PC-3 (cell line): ENCODE data around the gene GPR52. TPM values are rescaled to one million over a fixed set of nuclear protein-coding genes. Genes with fewer than 3 reads are reported as not detected.

Source experiments
- ATAC-seq: fragments of 200-7000 bp; cut with Tn5 transposase; 2 replicates; pipeline ENCODE4 v1.9.1; 2020; ENCODE audit warnings: mild to moderate bottlenecking, moderate library complexity
- BruUV-seq: library from RNA; stranded (reverse); fragments of 400-500 nt; replicated peaks from 2 replicates; lab custom pipeline; 2021; lab: Mats Ljungman, UMichigan
- CTCF ChIA-PET: fragments of 300-600 bp; sonication (Branson Sonifier 250); formaldehyde crosslinking; loops from one replicate; lab custom pipeline; 2022; ENCODE audit warnings: antibody characterized with exemption; lab: Charles Lee
- POLR2A ChIA-PET: fragments of 300-600 bp; sonication (Branson Sonifier 250); formaldehyde crosslinking; loops from one replicate; lab custom pipeline; 2022; ENCODE audit warnings: antibody characterized with exemption; ENCODE audit not compliant: unreplicated experiment; lab: Charles Lee
- DNase-seq: peaks from one replicate; pipeline ENCODE4 v3.0.0-alpha.2; 2015
- H2AFZ ChIP-seq: fragments of 300-600 bp; sonication (generic); 2 replicates; pipeline ENCODE4 v1.6.0; 2016; ENCODE audit warnings: antibody characterized with exemption, low read length
- H3F3A ChIP-seq: fragments of 300-600 bp; sonication (generic); one replicate; pipeline ENCODE4 v1.6.0; 2017; ENCODE audit warnings: antibody characterized with exemption, low read length, control low read depth, mild to moderate bottlenecking; ENCODE audit not compliant: unreplicated experiment
- H3K27ac ChIP-seq: fragments of 300-600 bp; sonication (generic); 2 replicates; pipeline ENCODE4 v1.5.1; 2016; ENCODE audit warnings: mild to moderate bottlenecking, low read length
- H3K27me3 ChIP-seq: fragments of 300-600 bp; sonication (generic); 2 replicates; pipeline ENCODE4 v1.6.1; 2016; ENCODE audit warnings: low read length, mixed read lengths
- H3K36me3 ChIP-seq: fragments of 300-600 bp; sonication (generic); 2 replicates; pipeline ENCODE4 v1.6.1; 2016; ENCODE audit warnings: low read depth, mixed run types, low read length, mixed read lengths
- H3K4me1 ChIP-seq: fragments of 300-600 bp; sonication (generic); 2 replicates; pipeline ENCODE4 v1.5.1; 2016; ENCODE audit warnings: low read length; ENCODE audit not compliant: insufficient read depth
- H3K4me2 ChIP-seq: fragments of 300-600 bp; sonication (generic); 2 replicates; pipeline ENCODE4 v1.6.0; 2016; ENCODE audit warnings: low read length
- H3K4me3 ChIP-seq: fragments of 300-600 bp; sonication (generic); 2 replicates; pipeline ENCODE4 v1.5.1; 2016; ENCODE audit warnings: mild to moderate bottlenecking, low read length, mixed read lengths
- H3K79me2 ChIP-seq: fragments of 300-600 bp; sonication (generic); 2 replicates; pipeline ENCODE4 v1.6.1; 2017; ENCODE audit warnings: low read length, mixed read lengths
- H3K9ac ChIP-seq: fragments of 300-600 bp; sonication (generic); 2 replicates; pipeline ENCODE4 v1.6.0; 2016; ENCODE audit warnings: mild to moderate bottlenecking, low read length
- H3K9me2 ChIP-seq: fragments of 300-600 bp; sonication (generic); replicated peaks from 2 replicates; pipeline ENCODE4 v1.6.1; 2016; ENCODE audit warnings: mixed run types, low read length, mixed read lengths
- H3K9me3 ChIP-seq: fragments of 300-600 bp; sonication (generic); 2 replicates; pipeline ENCODE4 v1.6.1; 2016; ENCODE audit warnings: low read length, mixed read lengths
- H4K20me1 ChIP-seq: fragments of 300-600 bp; sonication (generic); 2 replicates; pipeline ENCODE4 v1.6.1; 2016; ENCODE audit warnings: low read length, mixed read lengths
- EZH2 ChIP-seq: fragments of 300-600 bp; sonication (generic); IDR thresholded peaks from one replicate; pipeline ENCODE4 v1.6.1; 2017; ENCODE audit warnings: antibody characterized with exemption, mild to moderate bottlenecking, low read length; ENCODE audit not compliant: unreplicated experiment
- EZH2phosphoT487 ChIP-seq: fragments of 300-600 bp; sonication (generic); IDR thresholded peaks from 2 replicates; pipeline ENCODE4 v1.6.1; 2018; ENCODE audit warnings: mild to moderate bottlenecking, antibody characterized with exemption, low read length, borderline replicate concordance
- intact Hi-C: fragments of 100-400 bp; cut with micrococcal nuclease; formaldehyde crosslinking; loops from 2 replicates; pipeline ENCODE4 v1.9.0; 2023
- total RNA-seq: library from RNA; depleted of rRNA; stranded (reverse); fragments of >200 nt; gene quantifications from 2 replicates; pipeline ENCODE4 v1.2.3, GENCODE V29; 2014
- TF ChIP-seq, protein P1 (sequence below): fragments of 300-600 bp; sonication (generic); conservative IDR thresholded peaks from 2 replicates; pipeline ENCODE4 v1.5.1; 2017; ENCODE audit warnings: antibody characterized with exemption, low read depth, mild to moderate bottlenecking, low read length

GPR52 gene
- total RNA-seq, 1 experiment from 2014 or later, result 0.44 TPM

DNA sequence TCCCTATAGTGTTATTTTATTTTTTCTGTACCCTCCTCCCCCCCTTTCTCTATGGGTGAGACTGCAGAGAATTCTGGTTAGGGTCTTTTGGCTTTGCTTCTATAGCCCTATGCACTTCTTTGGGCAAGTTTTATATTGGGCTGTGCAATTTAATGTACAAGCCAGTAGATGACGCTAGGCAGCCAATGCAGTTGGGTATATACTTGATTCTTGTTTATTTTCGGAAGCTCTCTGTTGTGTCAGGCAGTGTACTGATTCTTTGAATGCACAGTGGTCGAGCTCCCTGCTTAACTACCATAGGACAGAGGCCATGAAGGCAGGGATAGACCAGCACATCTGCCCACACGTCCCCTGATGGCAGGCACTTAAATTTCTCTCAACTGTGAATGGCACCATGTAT is 34.1 kb upstream of the GPR52 start:
- BruUV-seq, result no TSS peak
- Histone ChIP-seq H3K27ac (no peak overlapping the region), H3K4me3 (no peak overlapping the region), H3K9me3 (no peaks in the 10 kb centered on the region), H3K4me2 (no peak overlapping the region), H3K36me3 (no peaks in the 10 kb centered on the region), H3K9me2 (no peaks in the 10 kb centered on the region), H3F3A (no peaks in the 10 kb centered on the region), H3K27me3 (no peaks in the 10 kb centered on the region), H3K9ac (no peak overlapping the region), H2AFZ (no peak overlapping the region), H3K4me1 (no peaks in the 10 kb centered on the region), H4K20me1 (no peaks in the 10 kb centered on the region), H3K79me2 (no peaks in the 10 kb centered on the region)
- intact Hi-C loops, result loop anchor here (10.0 kb wide), 1 partner anchor 139 kb away; no protein-coding TSS in a partner anchor
- ChIA-PET POLR2A (no interaction called here), CTCF (no interaction called here)
- DNase-seq, result no peak
- no peak for ATAC-seq
- no peak for TF ChIP-seq EZH2phosphoT487
- TF ChIP-seq, protein P1, sequence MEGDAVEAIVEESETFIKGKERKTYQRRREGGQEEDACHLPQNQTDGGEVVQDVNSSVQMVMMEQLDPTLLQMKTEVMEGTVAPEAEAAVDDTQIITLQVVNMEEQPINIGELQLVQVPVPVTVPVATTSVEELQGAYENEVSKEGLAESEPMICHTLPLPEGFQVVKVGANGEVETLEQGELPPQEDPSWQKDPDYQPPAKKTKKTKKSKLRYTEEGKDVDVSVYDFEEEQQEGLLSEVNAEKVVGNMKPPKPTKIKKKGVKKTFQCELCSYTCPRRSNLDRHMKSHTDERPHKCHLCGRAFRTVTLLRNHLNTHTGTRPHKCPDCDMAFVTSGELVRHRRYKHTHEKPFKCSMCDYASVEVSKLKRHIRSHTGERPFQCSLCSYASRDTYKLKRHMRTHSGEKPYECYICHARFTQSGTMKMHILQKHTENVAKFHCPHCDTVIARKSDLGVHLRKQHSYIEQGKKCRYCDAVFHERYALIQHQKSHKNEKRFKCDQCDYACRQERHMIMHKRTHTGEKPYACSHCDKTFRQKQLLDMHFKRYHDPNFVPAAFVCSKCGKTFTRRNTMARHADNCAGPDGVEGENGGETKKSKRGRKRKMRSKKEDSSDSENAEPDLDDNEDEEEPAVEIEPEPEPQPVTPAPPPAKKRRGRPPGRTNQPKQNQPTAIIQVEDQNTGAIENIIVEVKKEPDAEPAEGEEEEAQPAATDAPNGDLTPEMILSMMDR, result peak; percentile 46

DNA sequence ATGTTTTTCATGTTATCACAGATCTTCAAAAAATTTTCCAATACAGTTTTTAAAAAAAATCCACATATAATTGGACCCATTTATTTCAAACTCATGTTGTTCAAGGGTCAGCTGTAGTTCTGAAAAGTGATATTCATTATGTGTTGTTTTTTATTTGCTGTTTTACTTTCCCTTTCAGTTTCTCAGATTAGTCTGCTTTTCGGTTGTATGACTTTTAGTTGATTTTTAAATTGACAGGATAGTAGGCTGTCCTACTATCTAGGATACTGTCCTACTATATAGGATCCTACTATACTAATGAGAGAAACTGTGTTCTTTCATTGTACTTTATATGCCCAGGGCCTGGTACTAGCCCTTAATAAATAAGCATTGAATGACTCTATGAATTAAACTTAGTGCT is 33.6 kb upstream of the GPR52 start:
- Histone ChIP-seq H3K9me2 (no peaks in the 10 kb centered on the region), H3K36me3 (no peaks in the 10 kb centered on the region), H3F3A (no peaks in the 10 kb centered on the region), H3K4me2 (no peak overlapping the region), H3K27ac (no peak overlapping the region), H3K9ac (no peak overlapping the region), H3K79me2 (no peaks in the 10 kb centered on the region), H2AFZ (no peak overlapping the region), H3K4me1 (no peaks in the 10 kb centered on the region), H4K20me1 (no peaks in the 10 kb centered on the region), H3K9me3 (no peaks in the 10 kb centered on the region), H3K4me3 (no peak overlapping the region), H3K27me3 (no peaks in the 10 kb centered on the region)
- intact Hi-C loops, result loop anchor here (10.0 kb wide), 1 partner anchor 139 kb away; no protein-coding TSS in a partner anchor
- no peak for DNase-seq
- TF ChIP-seq, protein P1, result no peak
- TF ChIP-seq EZH2phosphoT487 (no peak), EZH2 (no peak)
- POLR2A ChIA-PET, result no interaction called here
- BruUV-seq, result no TSS peak
- ATAC-seq, result no peak
- CTCF ChIA-PET, result no interaction called here

DNA sequence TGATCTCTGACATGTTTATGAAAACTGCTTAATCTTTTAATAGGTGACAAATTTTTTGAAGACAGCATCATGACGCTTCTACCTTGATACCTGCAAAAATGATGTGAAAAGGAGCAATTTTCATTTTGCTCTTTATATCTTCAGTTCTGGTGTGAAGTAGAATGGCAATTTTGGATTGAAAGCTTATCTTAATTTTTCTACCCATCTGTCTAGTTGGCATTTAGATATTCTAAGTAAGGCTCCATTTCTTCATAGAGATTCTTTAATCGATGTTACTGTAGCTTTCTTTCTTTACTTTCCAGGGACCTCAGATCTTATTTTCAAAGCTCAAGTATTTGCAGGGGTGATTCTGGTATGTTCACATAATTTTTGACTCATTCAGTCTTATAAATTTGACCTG is 32.3 kb upstream of the GPR52 start:
- Histone ChIP-seq H3K9me2 (no peaks in the 10 kb centered on the region), H3K4me1 (no peaks in the 10 kb centered on the region), H4K20me1 (no peaks in the 10 kb centered on the region), H3K4me3 (no peak overlapping the region), H3F3A (no peaks in the 10 kb centered on the region), H3K79me2 (no peaks in the 10 kb centered on the region), H3K4me2 (no peak overlapping the region), H3K9me3 (no peaks in the 10 kb centered on the region), H2AFZ (no peak overlapping the region), H3K27me3 (no peaks in the 10 kb centered on the region), H3K36me3 (no peaks in the 10 kb centered on the region), H3K27ac (no peak overlapping the region), H3K9ac (no peak overlapping the region)
- TF ChIP-seq, protein P1, result no peak
- TF ChIP-seq EZH2 (no peak), EZH2phosphoT487 (no peak)
- no peak for ATAC-seq
- BruUV-seq, result no TSS peak
- ChIA-PET POLR2A (no interaction called here), CTCF (no interaction called here)
- intact Hi-C loops, result loop anchor here (10.0 kb wide), 1 partner anchor 141 kb away; no protein-coding TSS in a partner anchor
- DNase-seq, result no peak
